ENCODE results near the gene SPARC. TPM values are rescaled to one million over a fixed set of nuclear protein-coding genes. Genes with fewer than 3 reads are reported as not detected.
A peak's percentile ranks its signal among the peaks of the same experiment; 100 is the strongest.

Gene SPARC
- total RNA-seq, 1 donor from 2014 or later: 1,314 TPM

- Histone ChIP-seq H3K9ac (ENCODE audit: low read depth in 1 of 3, low read length in 3 of 3) (peak overlapping the region; percentile 16 to 76 (median 60)), H3K27me3 (ENCODE audit: control insufficient read depth in 3 of 3, insufficient read depth in 3 of 3, low read length in 3 of 3) (no peaks in the 10 kb centered on the region), H3K4me1 (ENCODE audit: control insufficient read depth in 3 of 3, insufficient read depth in 3 of 3, low read length in 3 of 3) (peaks cover 44 to 47% (median 45%) of the 10 kb centered on the region in 3 donors), H3K9me3 (ENCODE audit: control insufficient read depth in 3 of 3, low read length in 3 of 3) (no peaks in the 10 kb centered on the region), H3K4me3 (ENCODE audit: low read length in 3 of 3) (peak overlapping the region; percentile 19 to 61 (median 58)), H3K36me3 (ENCODE audit: control insufficient read depth in 3 of 3, insufficient read depth in 3 of 3, low read length in 3 of 3) (peaks cover 26 to 56% (median 47%) of the 10 kb centered on the region in 3 donors), H3K27ac (ENCODE audit: low read depth, low read length) (peak overlapping the region; percentile 77)
Observed at GRCh38 chr5:151663617-151664293, 23.0 kb downstream of the SPARC start.

GRCh38 chr5:151662805-151663204 lies 23.9 kb downstream of the SPARC start:
- Histone ChIP-seq H3K9ac (ENCODE audit: low read depth in 1 of 3, low read length in 3 of 3) (peak overlapping the region in 1 of 3 donors; percentile 76), H3K4me1 (ENCODE audit: control insufficient read depth in 3 of 3, insufficient read depth in 3 of 3, low read length in 3 of 3) (peaks cover 44 to 50% (median 45%) of the 10 kb centered on the region in 3 donors), H3K36me3 (ENCODE audit: control insufficient read depth in 3 of 3, insufficient read depth in 3 of 3, low read length in 3 of 3) (peaks cover 21 to 50% (median 41%) of the 10 kb centered on the region in 3 donors), H3K27ac (ENCODE audit: low read depth, low read length) (peak overlapping the region; percentile 77), H3K27me3 (ENCODE audit: control insufficient read depth in 3 of 3, insufficient read depth in 3 of 3, low read length in 3 of 3) (no peaks in the 10 kb centered on the region), H3K4me3 (ENCODE audit: low read length in 3 of 3) (no peak overlapping the region), H3K9me3 (ENCODE audit: control insufficient read depth in 3 of 3, low read length in 3 of 3) (no peaks in the 10 kb centered on the region)

- H3K9me3 ChIP-seq (ENCODE audit: control insufficient read depth in 3 of 3, low read length in 3 of 3): no peaks in the 10 kb centered on the region
- peaks cover 41 to 46% (median 45%) of the 10 kb centered on the region in 3 donors for H3K4me1 ChIP-seq (ENCODE audit: control insufficient read depth in 3 of 3, insufficient read depth in 3 of 3, low read length in 3 of 3)
- H3K36me3 ChIP-seq (ENCODE audit: control insufficient read depth in 3 of 3, insufficient read depth in 3 of 3, low read length in 3 of 3): peaks cover 16 to 44% (median 35%) of the 10 kb centered on the region in 3 donors
- no peak overlapping the region for H3K27ac ChIP-seq (ENCODE audit: low read depth, low read length)
- no peaks in the 10 kb centered on the region for H3K27me3 ChIP-seq (ENCODE audit: control insufficient read depth in 3 of 3, insufficient read depth in 3 of 3, low read length in 3 of 3)
- no peak overlapping the region for H3K9ac ChIP-seq (ENCODE audit: low read depth in 1 of 3, low read length in 3 of 3)
- no peak overlapping the region for H3K4me3 ChIP-seq (ENCODE audit: low read length in 3 of 3)
Observed at GRCh38 chr5:151661968-151662732, 24.6 kb downstream of the SPARC start.

DNA sequence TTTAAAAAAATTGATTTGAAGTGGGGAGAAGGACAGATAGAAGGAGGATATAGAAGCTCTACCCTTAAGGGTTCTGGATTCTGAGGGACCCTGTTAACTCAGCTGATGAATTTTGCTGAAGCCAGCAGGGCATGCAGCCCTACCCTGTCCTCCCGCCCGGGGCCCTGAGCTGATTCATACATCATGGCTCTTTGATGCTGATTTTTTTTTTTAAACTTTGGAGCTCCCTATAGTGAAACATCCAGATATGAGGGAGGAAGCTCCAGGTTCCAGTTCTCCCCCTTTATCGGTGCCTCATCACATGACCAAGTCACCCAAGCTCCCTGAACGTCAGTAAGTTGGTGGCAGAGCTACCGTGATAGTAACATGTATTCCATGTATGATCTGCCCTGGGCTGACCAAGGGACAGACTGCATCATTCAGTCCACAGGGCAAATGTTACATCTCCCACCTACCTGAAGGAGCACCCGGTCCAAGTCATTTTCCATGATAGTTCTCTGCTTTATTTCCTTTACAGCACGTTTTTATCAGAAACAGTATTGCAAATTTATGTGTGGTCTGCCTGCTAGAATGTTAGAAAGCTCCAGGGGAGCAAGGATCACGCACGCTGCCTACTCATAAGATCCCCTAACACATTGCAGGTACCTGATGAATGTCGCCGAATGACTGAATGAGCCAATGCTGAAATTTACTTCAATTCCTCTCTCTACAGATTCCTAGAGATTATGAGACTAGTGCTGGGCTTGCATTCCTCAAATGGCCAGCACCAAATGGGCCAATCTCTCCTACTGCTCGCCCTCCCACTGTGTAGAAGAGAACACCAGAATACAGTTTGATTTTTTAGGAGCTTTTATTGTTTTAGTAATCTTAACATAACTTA lies 25.9 kb downstream of the SPARC start:
- no peak overlapping the region for H3K27ac ChIP-seq (ENCODE audit: low read depth, low read length)
- no peaks in the 10 kb centered on the region for H3K27me3 ChIP-seq (ENCODE audit: control insufficient read depth in 3 of 3, insufficient read depth in 3 of 3, low read length in 3 of 3)
- H3K4me3 ChIP-seq (ENCODE audit: low read length in 3 of 3): no peak overlapping the region
- peak overlapping the region in 1 of 3 donors; percentile 19 for H3K9ac ChIP-seq (ENCODE audit: low read depth in 1 of 3, low read length in 3 of 3)
- peaks cover 35 to 40% (median 37%) of the 10 kb centered on the region in 3 donors for H3K4me1 ChIP-seq (ENCODE audit: control insufficient read depth in 3 of 3, insufficient read depth in 3 of 3, low read length in 3 of 3)
- no peaks in the 10 kb centered on the region for H3K9me3 ChIP-seq (ENCODE audit: control insufficient read depth in 3 of 3, low read length in 3 of 3)
- H3K36me3 ChIP-seq (ENCODE audit: control insufficient read depth in 3 of 3, insufficient read depth in 3 of 3, low read length in 3 of 3): peaks cover 7 to 34% (median 27%) of the 10 kb centered on the region in 3 donors

DNA sequence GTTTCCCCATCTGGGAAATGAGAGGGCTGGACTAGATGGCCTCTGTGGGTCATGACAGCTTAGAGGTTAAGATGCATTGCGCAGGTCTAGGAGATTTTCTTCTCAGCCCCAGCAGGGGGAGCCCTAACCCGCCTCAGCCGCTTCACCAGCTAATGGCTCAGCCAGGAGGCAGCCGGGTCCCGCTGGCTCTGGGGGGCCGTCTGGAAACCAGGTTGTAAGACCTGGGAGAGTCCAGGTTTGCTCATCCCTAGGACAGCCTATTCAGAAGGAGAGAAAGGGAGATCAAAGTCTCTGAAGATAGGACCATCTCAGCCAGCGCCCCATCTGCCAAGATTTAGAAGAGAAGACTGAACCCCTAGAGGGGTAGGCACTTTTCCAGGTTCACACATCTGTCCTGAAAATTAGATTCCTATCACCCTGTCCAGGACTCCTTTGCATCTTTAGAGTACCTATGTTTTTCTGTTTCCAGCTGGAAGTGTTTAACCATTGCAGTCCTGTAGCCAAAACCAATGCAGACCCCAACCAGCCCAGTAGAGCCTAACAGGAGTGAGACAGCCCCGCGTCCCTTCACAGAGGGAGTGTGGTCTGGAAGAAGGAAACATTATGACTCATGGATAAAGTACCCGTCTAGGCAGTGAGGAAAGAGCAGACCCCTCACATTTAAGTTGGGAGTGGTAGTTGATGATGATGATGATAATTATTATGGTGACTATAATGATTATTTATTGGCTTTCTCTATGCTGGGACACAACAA lies 27.5 kb downstream of the SPARC start:
- peaks cover 5 to 23% (median 15%) of the 10 kb centered on the region in 3 donors for H3K36me3 ChIP-seq (ENCODE audit: control insufficient read depth in 3 of 3, insufficient read depth in 3 of 3, low read length in 3 of 3)
- peaks cover 19 to 24% (median 21%) of the 10 kb centered on the region in 3 donors for H3K4me1 ChIP-seq (ENCODE audit: control insufficient read depth in 3 of 3, insufficient read depth in 3 of 3, low read length in 3 of 3)
- no peaks in the 10 kb centered on the region for H3K9me3 ChIP-seq (ENCODE audit: control insufficient read depth in 3 of 3, low read length in 3 of 3)
- H3K27me3 ChIP-seq (ENCODE audit: control insufficient read depth in 3 of 3, insufficient read depth in 3 of 3, low read length in 3 of 3): no peaks in the 10 kb centered on the region
- no peak overlapping the region for H3K4me3 ChIP-seq (ENCODE audit: low read length in 3 of 3)
- no peak overlapping the region for H3K9ac ChIP-seq (ENCODE audit: low read depth in 1 of 3, low read length in 3 of 3)
- peak overlapping the region; percentile 17 for H3K27ac ChIP-seq (ENCODE audit: low read depth, low read length)

- Histone ChIP-seq H3K4me3 (ENCODE audit: low read length in 3 of 3) (no peak overlapping the region), H3K27ac (ENCODE audit: low read depth, low read length) (no peak overlapping the region), H3K36me3 (ENCODE audit: control insufficient read depth in 3 of 3, insufficient read depth in 3 of 3, low read length in 3 of 3) (peaks cover 1 to 6% (median 5%) of the 10 kb centered on the region in 3 donors), H3K27me3 (ENCODE audit: control insufficient read depth in 3 of 3, insufficient read depth in 3 of 3, low read length in 3 of 3) (no peaks in the 10 kb centered on the region), H3K4me1 (ENCODE audit: control insufficient read depth in 3 of 3, insufficient read depth in 3 of 3, low read length in 3 of 3) (peaks cover 5 to 10% (median 8%) of the 10 kb centered on the region in 3 donors), H3K9ac (ENCODE audit: low read depth in 1 of 3, low read length in 3 of 3) (no peak overlapping the region), H3K9me3 (ENCODE audit: control insufficient read depth in 3 of 3, low read length in 3 of 3) (no peaks in the 10 kb centered on the region)
Observed at GRCh38 chr5:151657114-151657513, 29.6 kb downstream of the SPARC start.

DNA sequence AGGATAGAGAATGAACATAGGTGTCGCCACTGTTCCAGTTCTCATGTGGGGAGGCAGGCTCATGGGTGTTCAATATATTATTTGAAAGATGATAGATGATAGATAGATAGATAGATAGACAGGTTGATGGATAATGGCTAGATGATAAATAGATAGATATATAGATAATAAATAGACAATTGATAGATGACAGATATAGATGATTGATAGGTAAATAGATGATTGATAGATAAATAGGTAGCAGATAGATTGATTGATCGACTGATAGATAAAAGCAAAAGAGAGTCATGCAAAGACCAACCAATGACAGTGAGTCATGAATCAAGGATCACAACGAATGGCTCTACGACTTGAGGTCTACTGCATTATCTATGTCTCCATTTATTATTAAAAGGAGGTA lies 30.4 kb downstream of the SPARC start:
- Histone ChIP-seq H3K9ac (ENCODE audit: low read depth in 1 of 3, low read length in 3 of 3) (no peak overlapping the region), H3K9me3 (ENCODE audit: control insufficient read depth in 3 of 3, low read length in 3 of 3) (no peaks in the 10 kb centered on the region), H3K27ac (ENCODE audit: low read depth, low read length) (no peak overlapping the region), H3K27me3 (ENCODE audit: control insufficient read depth in 3 of 3, insufficient read depth in 3 of 3, low read length in 3 of 3) (no peaks in the 10 kb centered on the region), H3K36me3 (ENCODE audit: control insufficient read depth in 3 of 3, insufficient read depth in 3 of 3, low read length in 3 of 3) (no peaks in the 10 kb centered on the region), H3K4me1 (ENCODE audit: control insufficient read depth in 3 of 3, insufficient read depth in 3 of 3, low read length in 3 of 3) (peaks cover 8 to 10% (median 8%) of the 10 kb centered on the region in 3 donors), H3K4me3 (ENCODE audit: low read length in 3 of 3) (no peak overlapping the region)

DNA sequence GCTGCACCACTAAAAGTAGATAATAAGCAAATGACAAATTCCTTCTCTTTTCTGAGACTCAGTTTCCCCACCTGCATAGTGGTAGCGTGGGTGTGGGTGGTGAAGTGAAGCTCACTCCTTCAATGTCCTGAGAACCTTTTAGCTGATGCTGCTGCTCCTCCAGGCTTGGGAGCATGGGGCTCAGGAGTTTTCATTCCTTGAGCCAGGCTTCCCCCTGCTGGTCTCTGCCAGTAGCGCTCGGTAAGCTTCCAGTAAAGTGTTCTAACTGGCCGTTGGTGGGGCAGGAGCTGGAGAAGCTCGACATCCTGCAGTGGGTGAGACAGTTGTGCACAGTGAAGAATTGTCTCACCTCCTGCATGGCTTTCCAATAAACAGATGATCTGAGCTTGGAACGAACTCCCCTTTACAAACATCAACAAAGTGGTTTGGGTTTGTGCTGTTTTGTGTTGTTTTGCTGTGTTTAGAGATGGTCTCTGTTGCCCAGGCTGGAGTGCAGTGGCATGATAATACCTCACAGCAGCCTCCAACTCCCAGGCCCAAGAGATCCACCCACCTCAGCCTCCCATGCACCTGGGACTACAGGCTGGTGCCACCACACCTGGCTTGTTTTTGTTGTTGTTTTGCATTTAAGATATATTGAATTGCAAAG lies 34.6 kb downstream of the SPARC start:
- no peaks in the 10 kb centered on the region for H3K36me3 ChIP-seq (ENCODE audit: control insufficient read depth in 3 of 3, insufficient read depth in 3 of 3, low read length in 3 of 3)
- no peaks in the 10 kb centered on the region for H3K27me3 ChIP-seq (ENCODE audit: control insufficient read depth in 3 of 3, insufficient read depth in 3 of 3, low read length in 3 of 3)
- H3K9me3 ChIP-seq (ENCODE audit: control insufficient read depth in 3 of 3, low read length in 3 of 3): no peaks in the 10 kb centered on the region
- no peak overlapping the region for H3K4me3 ChIP-seq (ENCODE audit: low read length in 3 of 3)
- peak overlapping the region in 1 of 3 donors; percentile 26 for H3K9ac ChIP-seq (ENCODE audit: low read depth in 1 of 3, low read length in 3 of 3)
- peaks cover 0 to 3% (median 0%) of the 10 kb centered on the region in 3 donors for H3K4me1 ChIP-seq (ENCODE audit: control insufficient read depth in 3 of 3, insufficient read depth in 3 of 3, low read length in 3 of 3)
- no peak overlapping the region for H3K27ac ChIP-seq (ENCODE audit: low read depth, low read length)

- H3K4me3 ChIP-seq (ENCODE audit: low read length in 3 of 3): no peak overlapping the region
Observed at GRCh38 chr5:151648988-151649387, 37.7 kb downstream of the SPARC start.

More at GRCh38 chr5:151648988-151649387, 37.7 kb downstream of the SPARC start:
- H3K9ac ChIP-seq (ENCODE audit: low read depth in 1 of 3, low read length in 3 of 3): no peak overlapping the region
- H3K9me3 ChIP-seq (ENCODE audit: control insufficient read depth in 3 of 3, low read length in 3 of 3): no peaks in the 10 kb centered on the region
- no peaks in the 10 kb centered on the region for H3K36me3 ChIP-seq (ENCODE audit: control insufficient read depth in 3 of 3, insufficient read depth in 3 of 3, low read length in 3 of 3)
- H3K27ac ChIP-seq (ENCODE audit: low read depth, low read length): no peak overlapping the region
- no peaks in the 10 kb centered on the region for H3K27me3 ChIP-seq (ENCODE audit: control insufficient read depth in 3 of 3, insufficient read depth in 3 of 3, low read length in 3 of 3)
- H3K4me1 ChIP-seq (ENCODE audit: control insufficient read depth in 3 of 3, insufficient read depth in 3 of 3, low read length in 3 of 3): peaks cover 0 to 3% (median 0%) of the 10 kb centered on the region in 3 donors
